ENCODE measurements around the gene CPNE5.

The CPNE5 gene

DNA sequence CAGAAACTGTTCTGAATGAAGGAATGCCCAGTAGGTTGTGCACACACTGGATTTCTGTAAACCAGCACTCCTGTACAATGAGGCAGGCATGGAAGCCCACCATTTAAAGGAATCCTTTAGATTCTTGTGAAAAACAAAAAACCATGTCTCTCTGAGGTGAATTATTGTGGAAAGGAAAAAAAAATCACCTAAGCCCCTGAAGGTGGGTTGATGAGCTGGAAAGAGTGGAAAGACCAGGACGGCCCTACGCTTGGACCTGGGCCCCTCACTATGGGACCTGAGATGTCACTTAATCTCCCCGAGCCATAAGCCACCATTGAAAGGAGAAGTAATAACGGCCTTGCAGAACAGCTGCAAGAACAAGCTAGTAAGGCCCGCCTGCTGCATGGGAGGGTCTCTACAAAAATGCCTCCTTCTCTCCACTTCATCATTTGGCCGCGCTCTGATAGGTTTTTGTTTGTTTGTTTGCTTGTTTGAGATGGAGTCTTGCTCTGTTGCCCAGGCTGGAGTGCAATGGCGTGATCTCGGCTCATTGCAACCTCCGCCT is 72.8 kb downstream of the CPNE5 start:
- DNase-seq (ENCODE audit: low read depth in 3 of 3), result no peak

DNA sequence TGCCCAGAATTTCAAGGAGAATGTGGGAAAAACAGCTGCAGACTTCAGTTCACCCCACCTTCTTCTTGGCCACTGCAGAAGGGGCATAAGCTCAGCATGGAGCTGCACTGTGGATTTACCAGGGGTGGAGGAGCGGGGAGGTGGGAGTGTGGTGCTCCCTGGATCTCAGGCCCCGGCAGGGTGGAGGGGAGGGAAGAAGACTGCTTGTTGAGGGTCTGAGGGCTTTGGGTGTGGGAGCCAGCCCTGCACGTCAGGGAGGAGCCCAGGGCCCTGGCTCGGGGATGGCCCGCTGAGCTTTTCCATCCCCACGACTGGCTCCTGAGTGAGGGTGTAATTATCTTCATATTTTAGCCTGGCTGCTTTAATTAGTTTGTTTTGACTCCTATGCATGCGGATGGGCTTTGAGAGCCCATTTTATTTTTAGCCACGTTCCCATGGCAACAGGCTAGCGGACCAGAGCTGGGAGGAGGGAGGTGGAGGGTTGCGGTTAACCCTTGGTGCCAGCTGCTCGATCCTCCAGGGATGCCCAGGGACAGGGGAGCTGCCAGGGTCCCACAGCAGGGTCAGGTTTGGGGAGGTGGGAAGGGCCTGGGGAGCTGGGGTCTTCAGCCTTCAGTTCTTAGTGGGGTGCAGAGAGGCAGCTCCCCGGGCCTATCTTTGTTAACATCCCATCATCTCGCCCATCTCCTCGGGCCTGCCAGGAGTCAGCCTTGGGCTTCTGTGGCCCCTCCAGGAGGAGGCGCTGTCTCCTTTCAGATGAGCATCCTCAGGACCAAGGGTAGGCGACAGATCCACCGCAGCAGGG is 73.4 kb downstream of the CPNE5 start:
- DNase-seq (ENCODE audit: low read depth in 3 of 3), result peak; percentile 60 to 82 (median 67)

DNA sequence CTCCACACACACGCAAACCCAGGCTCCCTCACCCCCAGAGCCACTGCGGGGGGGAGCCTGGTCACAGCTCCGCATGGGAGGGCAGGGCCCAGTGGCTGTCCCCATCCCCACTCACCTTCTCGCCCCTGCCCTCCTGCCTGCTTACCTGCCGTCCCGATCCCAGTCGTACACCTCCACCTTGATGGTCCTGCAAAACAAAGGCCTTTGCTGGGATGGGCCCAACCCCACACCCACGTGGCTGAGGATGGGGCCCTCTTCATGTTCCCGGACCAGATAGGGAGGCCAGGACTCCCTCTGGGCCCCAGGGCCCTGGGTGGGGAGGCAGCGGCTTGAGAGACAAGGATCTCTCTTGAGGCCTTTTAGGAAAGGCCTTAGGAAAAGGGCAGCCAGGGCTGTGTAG is 74.1 kb downstream of the CPNE5 start:
- DNase-seq (ENCODE audit: low read depth in 3 of 3), result no peak

DNA sequence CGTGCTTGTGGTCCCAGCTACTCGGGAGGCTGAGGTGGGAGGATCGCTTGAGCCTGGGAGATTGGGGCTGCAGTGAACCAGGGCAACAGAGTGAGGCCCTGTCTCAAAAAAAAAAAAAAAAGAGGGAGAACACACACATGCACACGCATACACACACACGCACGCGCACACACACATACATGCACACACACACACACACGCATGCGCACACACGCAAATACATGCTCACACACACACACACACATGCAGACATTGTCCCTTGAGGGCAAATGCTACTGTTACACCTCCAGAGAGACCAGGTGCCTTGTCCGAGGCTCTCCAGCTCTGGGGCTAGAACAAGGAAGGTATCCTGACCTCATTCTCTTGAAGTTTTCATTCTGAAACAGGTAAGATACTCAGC is 77.1 kb downstream of the CPNE5 start:
- DNase-seq (ENCODE audit: low read depth in 3 of 3), result no peak

DNA sequence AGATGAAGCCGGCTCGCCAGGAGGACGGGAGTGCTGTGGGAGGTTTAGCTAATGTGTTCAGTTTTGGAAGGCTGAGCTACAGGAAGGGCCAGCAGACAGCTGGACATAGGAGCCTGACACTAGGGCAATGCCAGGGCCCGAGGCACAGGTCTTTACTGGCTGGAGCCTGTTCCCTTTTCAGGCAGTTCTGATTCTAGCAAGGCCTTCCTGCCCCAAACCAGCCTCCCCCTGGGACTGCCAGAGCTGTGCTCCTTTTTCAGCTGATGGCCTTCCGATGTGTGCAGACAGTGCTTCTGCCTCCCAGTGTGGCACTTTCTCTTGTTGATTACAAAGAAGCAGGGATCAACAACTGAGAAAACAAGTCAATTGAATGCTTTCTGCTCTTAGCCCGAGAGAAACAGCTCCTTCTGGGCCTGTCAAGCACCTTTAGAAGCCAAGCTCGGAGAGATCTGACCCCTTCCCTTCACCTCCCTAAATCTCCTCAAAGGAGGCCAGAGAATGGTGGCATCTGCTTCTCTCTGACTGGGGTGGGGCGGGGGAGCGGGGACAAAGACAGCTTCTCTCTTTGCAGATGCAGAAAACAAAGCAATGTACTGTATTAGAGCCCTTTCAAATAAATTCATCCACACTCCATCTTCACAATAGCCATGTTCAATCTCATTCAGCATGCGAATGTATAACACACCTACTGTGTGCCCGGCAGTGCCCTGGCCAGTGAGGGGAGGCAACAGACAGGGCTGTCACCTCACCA is 78.4 kb downstream of the CPNE5 start:
- no peak for DNase-seq (ENCODE audit: low read depth in 3 of 3)

DNA sequence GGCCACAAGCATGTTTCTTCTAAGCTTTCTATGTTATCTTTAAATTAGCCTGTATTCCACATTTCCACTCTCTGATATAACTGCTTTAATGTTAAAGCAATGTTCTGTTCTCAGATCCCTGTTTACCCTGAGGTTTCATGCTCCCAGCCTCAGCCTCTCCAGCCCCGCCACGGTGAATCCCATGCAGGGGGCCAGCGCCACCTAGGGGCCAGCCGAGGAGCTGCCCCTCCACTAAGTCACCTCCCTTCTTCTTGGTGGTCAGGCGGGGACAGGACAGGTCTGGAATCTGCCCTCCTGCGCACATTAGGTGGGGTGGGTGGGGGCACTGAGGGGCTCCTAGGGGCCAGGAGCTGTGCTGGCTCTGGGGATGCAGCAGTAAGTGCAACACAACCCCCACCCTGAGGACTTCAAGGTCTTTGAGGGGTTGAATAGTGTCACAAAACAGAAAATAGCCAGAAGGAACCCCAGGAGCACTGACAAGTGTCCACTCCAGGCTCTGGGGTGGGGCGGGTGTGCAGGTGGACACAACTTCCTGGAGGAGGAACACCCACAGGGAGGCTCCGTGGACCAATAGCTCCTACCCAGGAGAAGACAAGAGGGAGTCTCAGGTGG is 80.0 kb downstream of the CPNE5 start:
- DNase-seq (ENCODE audit: low read depth in 3 of 3), result peak; percentile 68 to 78 (median 72)

DNA sequence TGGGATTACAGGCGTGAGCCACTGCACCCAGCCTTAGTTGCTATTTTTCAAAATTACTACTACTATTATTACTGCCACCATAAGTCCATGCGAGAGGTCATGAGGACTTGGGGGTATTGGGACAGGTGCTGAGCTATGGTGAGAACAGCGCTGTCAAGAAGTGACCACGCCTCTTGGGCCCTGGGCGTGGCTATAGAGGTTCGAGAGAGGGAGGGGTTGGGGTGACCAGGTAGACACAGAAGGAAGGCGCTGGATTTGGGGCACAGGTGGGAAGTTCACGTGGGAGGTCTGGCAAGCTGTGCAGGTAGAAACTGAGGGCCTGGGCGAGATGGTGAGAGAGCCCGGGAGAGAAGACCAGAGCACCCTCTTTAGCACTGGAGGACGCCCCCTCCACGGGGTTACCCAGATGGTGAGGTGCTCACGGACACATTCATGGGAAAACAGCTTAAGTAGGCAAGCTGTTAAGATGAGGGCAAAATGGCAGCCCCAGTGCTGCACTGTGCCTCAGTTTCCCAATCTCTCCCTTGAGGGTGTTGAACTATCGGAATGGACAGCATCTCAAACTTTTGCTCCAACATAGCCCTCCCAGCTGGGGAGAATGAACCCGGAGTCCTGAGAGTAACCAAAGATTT is 80.6 kb downstream of the CPNE5 start:
- DNase-seq (ENCODE audit: low read depth in 3 of 3), result no peak

DNA sequence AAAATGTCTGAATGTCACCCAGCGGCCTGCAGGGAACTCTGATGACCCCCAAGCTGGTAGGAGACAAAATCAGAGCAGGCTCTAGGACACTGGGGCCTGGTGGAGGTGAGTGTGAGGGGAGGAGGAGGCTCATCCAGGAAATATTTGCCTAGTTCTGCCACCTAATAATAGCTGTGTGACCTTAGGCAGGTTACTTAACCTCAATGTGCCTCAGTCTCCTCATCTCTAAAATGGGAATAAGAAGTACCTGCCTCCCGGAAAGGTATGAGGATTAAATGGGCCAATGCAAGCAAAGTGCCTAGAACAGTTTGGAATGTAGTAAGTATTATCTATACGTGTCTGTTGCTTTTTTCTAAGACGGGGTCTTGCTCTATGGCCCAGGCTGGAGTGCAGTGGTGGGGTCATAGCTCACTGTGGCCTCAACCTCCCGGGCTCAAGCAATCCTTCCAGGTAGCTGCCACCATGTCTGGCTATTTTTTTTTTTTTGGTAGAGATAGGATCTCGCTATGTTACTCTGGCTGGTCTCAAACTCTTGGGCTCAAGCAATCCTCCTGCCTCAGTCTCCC is 81.2 kb downstream of the CPNE5 start:
- no peak for DNase-seq (ENCODE audit: low read depth in 3 of 3)

DNA sequence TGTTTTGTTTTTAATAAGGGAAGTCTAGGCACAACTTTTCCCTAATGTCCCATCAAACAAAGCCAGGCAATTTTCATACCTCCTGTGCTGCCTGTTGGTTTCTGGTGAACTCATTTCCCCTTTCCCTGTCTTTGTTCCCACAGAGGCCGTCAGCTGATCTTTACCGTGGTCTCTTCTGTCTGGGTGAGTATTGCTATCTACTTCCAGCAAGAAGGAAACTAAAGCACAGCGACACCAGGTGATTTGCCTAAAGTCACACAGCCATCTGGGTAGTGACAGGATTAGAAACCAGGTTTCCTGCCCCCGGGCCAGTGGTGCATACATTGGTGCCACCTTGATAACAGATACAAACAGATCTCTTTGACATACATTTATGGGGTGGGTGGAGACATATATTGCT is 82.0 kb downstream of the CPNE5 start:
- DNase-seq (ENCODE audit: low read depth in 3 of 3), result peak in 1 of 3 experiments; percentile 24

DNA sequence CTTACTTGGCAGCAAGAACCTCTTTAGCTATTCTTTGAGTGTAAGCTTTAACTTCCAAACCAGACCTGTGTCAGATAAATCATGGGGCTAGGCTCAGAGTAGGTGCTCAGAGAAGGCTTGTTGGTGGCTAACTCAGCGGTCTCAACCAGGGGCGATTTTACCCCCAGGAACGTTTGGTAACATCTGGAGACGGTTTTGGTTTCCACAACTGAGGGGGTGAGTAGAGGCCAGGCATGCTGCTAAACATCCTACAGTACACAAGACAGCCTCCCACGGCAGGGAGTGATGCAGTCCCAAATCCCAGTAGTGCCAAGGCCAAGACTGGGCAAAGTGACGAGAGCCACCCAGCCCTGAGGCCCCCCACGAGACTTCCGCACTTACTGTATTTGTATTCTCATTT is 82.5 kb downstream of the CPNE5 start:
- DNase-seq (ENCODE audit: low read depth in 3 of 3), result no peak

DNA sequence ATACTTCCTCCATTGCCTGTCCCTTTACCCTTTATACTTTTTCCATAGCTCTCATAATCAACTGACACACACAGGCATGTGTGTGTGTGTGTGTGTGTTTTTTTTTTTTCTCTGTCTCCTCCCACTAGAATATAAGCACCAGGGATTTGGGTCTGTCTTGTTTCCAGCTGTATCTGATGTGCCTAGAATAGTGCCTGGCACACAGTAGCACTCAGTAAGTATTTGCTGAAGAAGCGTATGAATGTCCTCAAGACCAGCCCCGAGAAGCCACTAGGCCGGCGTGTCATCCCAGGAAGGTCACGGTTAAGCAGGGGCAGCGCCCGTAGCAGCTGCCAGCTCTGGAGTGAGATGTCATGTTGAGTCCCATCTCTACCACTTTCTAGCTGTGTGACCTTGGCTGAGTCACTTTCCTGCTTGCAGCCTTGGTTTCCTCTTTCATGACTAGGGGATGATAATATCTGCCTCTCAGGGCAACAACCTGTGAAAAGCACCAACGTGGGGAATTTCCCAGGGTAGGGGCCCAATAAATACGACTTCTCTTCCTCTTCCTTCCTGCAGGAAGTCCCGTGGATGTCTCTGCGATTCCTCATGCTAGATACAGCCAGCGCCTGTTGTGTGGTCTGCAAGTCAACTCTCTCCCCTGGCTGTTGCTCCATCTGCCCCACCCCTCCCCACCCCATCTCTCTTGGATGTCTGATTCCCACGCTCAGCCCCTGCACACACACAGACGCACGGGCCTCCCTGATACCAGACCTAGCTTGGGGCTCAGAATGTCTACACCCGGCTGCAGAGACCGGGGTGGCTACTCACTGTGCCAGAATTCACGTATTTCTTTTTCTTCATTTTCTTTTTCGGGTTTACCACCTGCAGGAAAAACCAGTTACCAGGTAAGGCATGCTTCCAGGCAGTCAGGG is 83.6 kb downstream of the CPNE5 start:
- peak; percentile 56 to 68 (median 65) for DNase-seq (ENCODE audit: low read depth in 3 of 3)

DNA sequence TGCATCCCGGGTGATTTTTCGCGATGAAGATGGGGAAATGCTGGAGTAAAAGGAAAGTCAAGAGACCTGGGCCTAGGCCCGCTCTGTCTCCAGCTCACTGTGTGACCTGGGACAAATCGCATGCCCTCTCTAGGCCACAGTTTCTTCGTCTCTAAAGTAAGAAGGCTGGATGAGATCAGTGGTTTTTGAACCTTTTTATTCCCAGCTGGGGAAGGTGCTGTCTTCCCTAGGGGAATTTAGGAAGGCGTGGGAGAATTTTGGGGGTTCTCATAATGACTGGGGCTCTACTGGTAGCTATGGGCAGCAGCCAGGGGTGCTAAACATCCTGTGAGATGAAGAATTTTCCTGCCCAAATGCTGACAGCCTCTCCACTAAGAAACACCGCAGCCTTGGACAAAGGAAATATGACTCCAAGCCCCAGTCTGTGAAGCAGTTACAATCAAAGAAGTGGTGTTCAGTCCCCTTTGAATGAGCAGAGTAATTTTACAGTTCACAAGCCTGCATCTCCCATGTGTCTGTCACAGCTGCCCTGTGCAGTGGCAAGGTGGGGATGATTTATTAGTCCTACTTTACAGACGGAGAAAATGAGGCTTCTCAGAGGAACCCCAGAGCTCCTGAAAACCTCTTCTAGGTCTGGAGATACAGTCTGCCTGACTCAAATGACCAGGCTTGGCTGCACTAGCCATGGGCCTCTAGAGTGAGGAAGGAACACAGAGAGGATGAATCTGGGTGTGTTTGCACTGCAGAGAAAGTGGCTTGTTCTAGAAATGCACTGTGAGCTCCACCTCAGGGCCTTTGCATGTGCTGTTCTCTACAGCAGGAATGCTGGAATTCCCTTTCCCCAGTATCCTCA is 84.4 kb downstream of the CPNE5 start:
- DNase-seq (ENCODE audit: low read depth in 3 of 3), result no peak

DNA sequence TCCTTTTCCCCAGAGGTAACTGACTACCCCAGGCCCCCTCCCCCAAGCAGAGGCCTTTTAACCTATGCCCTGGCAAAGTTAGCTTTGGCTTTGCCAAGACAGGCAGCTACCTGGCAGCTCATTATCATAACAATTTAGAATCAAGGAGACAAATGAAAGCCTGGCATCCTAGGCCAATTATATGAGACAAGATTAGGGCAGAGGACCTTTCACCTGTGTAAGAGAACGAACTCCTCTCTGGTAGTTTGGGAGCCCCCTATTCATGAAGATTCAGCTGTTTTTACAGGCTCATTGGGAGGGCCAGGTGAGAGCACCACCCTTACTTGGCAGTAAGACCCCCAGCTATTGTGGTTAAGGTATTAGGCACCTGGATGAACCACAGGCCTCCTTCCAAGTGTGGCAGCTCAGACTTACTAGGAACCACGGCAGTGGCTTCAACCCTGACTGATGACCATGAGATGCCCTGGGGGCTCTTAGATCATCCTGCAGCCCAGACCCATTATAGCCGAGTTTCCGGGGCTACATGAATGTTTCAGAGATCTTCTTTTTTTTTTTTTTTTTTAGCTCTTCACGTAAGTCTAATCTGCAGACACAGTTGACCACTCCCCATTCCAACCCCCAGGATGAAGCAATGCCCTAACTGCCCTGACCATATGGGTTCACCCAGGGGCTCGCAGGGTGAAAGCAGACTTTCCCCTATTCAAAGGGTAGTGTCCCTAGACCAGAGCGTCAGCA is 85.4 kb downstream of the CPNE5 start:
- DNase-seq (ENCODE audit: low read depth in 3 of 3), result no peak

DNA sequence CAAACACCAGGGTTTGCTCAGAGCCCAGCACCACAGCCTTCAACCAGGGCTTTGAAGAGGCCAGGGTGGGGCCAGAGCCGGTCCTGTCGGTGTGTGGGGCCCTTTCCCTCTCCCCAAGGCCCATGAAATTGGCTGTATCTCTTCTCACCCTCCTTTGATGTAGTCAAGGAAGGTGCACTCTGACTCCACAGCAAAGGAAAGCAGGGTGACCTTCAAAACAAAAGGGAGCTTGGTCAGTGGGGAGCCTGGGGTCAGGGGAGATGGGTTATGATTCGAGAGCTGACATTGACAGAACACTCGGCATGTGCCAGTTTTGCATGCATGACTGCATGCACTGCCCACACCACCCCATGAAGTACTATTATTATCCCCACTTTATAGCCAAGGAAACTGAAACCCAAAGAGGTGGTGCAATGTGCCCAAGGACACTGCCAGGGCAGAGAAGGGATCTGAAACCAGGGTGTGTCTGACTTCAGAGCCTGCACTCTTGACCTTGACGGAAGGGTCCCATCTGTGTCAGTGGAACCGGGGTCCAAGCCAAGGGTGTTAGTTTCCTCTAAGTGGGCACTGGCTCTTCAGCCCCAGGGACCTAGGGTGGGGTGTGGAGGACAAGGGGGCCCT is 86.2 kb downstream of the CPNE5 start:
- DNase-seq (ENCODE audit: low read depth in 3 of 3), result no peak

DNA sequence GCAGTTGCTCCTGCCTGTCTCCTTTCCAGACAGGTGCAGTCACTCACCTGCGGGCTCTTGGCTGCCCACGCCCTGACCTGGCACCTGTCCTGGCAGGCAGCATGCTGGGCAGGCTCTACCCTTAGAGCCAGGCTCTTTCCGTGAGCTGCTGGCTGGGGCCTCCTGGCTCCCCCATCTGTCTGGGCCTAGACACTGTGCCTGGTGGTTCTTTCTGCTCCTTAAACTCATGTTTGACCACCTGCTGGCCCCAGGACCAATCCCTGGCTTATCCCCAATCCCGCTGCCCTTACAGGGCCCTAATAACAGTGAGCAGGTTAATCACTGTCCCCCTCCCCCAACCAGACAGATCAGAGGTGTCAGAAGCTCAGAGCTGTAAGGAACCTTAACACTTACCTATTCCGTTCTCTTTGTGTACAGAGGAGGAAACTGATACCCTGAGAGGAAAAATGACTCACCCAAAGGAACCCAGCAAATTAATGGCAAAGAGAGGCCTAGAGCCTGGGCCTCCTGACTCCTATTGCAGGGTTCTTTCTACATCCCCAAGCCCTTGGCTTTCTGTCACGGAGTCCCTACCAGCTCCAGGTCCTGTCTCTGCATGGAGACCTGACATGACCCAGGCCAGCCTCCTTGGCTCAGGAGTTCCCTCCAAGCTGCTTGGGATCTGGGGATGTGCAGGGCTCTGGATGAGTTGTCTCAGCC is 86.9 kb downstream of the CPNE5 start:
- no peak for DNase-seq (ENCODE audit: low read depth in 3 of 3)

DNA sequence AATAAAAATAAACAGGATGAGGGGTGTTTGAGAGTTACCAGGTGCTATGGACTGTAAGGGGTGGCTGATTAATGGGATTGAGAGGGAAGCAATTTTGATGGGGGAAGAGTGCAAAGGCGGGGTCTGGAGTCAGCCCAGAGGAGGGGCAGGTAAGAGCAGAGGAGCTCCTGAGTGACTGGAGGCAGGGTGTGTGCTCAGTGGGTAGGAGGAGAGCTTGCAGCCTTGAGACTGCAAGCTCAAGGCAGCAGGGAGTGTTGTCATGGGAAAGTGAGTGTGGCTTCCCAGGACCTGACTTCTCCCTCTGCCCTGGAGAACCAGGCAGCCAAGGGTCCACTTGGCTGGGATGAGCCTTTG is 87.4 kb downstream of the CPNE5 start:
- no peak for DNase-seq (ENCODE audit: low read depth in 3 of 3)

DNA sequence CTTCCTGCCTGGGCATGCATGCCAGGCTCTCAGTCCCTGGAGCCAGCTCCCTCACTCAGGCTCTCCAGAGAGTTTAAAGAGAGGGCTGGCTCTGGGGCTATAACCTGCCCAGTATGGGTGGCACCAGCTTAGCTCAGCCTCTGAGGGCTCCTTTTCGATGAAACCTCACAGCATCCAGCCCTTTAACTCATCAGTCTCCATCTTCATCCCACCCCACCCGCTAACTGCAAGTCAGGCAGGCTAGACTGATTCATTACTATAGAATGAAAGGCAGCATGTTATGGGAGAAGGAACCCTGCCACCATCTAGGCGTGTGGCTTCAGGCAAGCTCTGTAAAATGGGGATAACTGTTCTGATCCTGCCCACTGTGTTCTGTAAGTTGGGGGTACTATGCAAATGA is 88.2 kb downstream of the CPNE5 start:
- no peak for DNase-seq (ENCODE audit: low read depth in 3 of 3)
